Fibroblast of the conjunctiva (primary cell): ENCODE results near the gene SMARCA4.

Experiments used
- DNase-seq: peaks from one replicate; pipeline ENCODE4 v3.0.0-alpha.2; 2010; ENCODE audit warnings: low read depth

The SMARCA4 gene

DNA sequence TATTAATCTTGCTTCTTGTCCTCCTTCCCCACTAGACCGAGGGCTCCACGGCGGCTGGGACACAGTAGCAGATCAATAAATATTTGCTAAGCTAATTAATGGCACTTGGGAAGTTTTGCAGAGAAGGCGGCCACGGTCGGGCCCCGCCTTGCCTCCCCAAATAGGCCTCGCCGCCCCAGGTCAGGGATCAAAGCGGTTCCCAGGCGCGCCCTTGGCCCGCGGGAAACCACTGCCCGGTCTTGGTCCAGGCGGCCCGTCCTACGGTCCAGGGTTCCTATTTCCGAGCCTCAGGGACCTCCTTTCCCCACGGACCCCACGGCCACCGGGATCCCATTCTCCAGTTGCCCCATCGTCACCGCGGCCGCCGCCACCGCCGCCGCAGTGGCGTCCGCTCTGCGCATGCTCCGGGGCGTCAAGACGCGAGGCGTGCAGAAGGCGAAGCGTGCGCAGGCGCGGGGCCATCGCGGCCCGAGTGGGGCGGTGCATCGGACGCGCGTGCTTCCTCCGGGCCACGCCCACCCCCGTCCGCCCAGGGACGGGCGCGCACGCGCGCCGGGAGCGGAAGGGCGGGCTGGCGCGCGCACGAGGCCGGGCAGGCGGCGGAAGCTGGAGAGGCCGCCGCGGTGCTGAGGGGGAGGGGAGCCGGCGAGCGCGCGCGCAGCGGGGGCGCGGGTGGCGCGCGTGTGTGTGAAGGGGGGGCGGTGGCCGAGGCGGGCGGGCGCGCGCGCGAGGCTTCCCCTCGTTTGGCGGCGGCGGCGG lies at the start of gene SMARCA4:
TSS of gene SMARCA4 (plus strand) at position 717 of the 759 bp plus-strand sequence. CDS start 23,122 bp downstream, outside the sequence.
- DNase-seq: peak; percentile 95

GRCh38 chr19:10911579-10912363 lies 49.1 kb upstream of the SMARCA4 start:
- DNase-seq: no peak

GRCh38 chr19:10912619-10913018 lies 48.2 kb upstream of the SMARCA4 start:
- DNase-seq: no peak

- DNase-seq: no peak
Measured at GRCh38 chr19:10913716-10914340, 47.0 kb upstream of the SMARCA4 start.

DNA sequence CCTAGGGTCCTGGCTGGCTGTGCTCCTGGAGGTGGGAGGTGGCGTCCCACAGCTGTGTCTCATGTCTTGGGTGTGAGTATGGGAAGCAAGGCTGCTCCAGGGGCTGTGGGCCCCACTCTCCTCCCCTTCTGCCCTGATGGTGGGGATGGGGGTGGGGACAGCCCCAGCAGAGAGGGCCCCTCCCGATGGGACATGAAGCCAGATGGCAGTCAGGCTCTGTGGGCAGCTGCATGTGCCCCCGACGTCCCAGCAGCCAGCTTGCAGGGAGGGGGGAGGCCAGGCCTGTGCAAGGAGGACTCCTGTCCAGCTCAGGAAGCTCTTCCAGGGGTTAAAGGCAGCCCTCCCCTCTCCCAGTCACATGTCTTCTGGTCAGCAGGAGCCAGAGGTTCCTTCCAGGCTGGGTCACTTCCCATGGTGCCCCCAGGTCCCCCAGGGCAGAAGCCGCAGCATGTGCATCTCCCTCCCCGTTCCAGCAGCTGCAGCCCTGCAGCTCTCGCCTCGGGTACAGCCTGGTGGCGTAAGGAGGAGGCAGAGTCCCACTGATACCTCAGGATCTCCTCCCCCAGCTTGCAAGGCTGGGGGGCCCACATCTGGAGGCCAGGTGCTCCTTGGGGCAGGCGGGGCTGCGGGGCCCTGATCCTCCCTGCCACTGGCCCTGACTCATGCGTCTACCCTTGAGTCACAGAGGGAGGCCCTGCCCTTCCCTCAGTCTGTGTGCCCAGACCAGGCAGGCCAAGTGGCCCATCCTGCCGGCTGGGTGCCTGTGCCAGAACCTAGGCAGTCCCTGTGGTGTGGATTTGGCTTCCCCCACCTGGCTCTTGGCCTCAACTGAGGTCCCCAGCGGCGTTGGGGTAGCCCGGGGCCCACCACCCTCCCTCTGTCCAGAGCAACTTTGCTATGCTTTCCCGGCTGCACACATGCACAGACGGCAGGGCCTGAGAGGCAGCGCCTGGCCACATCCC lies 45.4 kb upstream of the SMARCA4 start:
- DNase-seq: peak; percentile 89

GRCh38 chr19:10916602-10917001 lies 44.2 kb upstream of the SMARCA4 start:
- no peak for DNase-seq

- DNase-seq: no peak
Measured at GRCh38 chr19:10918359-10918758, 42.5 kb upstream of the SMARCA4 start.

DNA sequence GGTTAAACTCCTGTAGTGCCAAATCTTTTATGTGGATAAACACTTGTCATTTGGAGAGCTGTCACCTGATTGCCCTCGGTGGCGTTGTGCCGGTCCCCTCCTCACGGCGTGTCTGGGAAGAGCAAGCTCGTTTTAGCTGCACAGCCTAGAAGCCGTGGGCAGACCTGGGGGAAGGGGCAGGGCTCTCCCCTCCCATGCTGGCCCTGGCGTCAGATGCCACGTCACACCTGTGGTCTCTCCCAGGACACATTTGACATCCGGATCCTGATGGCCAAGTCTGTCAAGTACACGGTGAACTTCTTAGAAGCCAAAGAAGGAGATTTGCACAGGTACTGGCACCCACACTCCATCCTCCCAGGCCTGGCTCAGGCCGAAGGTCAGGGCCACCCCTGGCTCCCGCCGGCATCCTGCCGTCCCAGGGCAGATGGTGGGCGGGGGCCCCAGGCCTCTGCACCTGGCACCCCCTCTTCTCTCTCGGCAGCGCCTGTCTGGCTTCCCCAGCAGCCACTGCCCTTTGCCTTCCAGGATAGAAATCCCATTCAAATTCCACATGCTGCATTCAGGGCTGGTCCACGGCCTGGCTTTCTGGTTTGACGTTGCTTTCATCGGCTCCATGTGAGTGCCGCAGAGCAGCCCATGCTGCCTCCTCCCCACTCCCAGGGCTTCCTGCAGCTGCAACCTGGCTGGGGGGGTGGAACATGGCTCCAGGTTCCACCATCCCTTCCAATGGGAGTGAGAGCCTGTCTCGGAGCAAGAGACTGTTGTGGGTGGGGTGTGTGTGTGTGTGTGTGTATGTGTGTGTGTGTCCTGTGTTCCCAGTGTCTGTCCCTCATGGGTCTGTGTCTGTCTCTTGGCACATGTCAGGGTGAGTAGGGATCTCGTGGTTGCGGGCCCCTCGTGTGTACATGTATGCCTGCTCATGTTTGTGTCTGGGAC lies 41.2 kb upstream of the SMARCA4 start:
- DNase-seq: no peak

DNA sequence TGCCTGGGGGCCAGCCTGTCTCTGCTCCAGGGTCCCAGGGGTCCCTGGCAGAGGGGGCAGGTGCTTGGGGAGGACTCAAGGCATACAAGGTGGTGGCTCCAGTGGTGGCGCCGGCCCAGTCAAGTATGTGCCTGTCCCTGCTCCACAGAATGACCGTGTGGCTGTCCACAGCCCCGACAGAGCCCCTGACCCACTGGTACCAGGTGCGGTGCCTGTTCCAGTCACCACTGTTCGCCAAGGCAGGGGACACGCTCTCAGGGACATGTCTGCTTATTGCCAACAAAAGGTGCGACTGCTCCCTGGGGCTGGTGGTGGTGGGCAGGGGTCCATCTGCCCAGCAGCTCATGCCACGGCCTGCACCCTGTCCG lies 40.6 kb upstream of the SMARCA4 start:
- DNase-seq: no peak

DNA sequence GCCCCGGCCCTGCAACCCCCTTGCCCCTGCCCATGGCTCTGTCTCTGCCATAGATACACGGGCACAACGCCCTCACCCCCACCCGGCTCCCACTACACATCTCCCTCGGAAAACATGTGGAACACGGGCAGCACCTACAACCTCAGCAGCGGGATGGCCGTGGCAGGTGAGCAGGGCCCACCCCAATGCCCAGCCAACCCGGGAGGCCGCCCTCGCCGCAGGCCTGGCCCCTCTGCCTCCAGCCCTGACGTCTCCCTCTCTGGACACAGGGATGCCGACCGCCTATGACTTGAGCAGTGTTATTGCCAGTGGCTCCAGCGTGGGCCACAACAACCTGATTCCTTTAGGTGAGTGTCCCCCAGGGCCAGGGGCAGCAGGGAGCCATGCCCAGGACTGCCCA lies 40.0 kb upstream of the SMARCA4 start:
- no peak for DNase-seq

GRCh38 chr19:10921199-10921909 lies 39.5 kb upstream of the SMARCA4 start:
- DNase-seq: no peak

DNA sequence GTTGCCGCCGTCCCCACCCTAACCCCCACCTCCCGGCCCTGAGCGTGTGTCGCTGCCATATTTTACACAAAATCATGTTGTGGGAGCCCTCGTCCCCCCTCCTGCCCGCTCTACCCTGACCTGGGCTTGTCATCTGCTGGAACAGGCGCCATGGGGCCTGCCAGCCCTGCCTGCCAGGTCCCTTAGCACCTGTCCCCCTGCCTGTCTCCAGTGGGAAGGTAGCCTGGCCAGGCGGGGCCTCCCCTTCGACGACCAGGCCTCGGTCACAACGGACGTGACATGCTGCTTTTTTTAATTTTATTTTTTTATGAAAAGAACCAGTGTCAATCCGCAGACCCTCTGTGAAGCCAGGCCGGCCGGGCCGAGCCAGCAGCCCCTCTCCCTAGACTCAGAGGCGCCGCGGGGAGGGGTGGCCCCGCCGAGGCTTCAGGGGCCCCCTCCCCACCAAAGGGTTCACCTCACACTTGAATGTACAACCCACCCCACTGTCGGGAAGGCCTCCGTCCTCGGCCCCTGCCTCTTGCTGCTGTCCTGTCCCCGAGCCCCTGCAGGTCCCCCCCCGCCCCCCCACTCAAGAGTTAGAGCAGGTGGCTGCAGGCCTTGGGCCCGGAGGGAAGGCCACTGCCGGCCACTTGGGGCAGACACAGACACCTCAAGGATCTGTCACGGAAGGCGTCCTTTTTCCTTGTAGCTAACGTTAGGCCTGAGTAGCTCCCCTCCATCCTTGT lies 38.8 kb upstream of the SMARCA4 start:
- no peak for DNase-seq

DNA sequence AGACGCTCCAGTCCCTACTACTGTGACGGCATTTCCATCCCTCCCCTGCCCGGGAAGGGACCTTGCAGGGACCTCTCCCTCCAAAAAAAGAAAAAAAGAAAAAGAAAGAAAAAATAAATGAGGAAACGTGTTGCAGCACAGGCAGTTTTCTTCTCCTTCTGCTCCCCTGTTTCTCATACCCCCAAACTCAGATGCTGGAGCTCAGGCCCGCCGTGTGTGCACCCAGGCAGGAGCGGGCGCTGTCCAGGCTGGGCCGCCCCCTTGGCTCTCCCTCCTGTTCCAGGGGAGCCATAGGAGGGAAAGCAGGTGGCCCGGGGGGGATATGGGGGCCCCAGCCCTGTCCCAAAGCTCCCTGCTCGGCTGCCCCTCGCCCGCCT lies 38.2 kb upstream of the SMARCA4 start:
- DNase-seq: no peak

GRCh38 chr19:10923260-10924112 lies 37.3 kb upstream of the SMARCA4 start:
- no peak for DNase-seq

DNA sequence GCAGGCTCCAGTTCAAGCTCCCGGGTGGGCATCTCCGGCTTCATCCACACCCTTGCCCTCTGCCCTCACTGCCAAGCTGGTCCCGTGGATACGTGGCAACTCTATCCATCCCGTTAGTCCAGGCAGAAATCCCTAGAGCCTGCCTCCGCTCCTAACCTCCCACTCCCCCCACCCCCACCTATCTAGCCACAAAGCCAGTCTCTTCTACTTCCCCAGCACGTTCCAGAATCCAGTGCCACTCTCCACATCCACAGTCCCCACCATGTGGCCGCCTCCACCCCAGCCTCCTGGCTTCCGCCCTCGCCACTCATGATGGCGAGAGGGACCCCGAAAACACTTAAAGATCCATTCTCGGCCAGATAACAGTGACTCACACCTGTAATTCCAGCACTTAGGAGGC lies 36.2 kb upstream of the SMARCA4 start:
- DNase-seq: no peak

DNA sequence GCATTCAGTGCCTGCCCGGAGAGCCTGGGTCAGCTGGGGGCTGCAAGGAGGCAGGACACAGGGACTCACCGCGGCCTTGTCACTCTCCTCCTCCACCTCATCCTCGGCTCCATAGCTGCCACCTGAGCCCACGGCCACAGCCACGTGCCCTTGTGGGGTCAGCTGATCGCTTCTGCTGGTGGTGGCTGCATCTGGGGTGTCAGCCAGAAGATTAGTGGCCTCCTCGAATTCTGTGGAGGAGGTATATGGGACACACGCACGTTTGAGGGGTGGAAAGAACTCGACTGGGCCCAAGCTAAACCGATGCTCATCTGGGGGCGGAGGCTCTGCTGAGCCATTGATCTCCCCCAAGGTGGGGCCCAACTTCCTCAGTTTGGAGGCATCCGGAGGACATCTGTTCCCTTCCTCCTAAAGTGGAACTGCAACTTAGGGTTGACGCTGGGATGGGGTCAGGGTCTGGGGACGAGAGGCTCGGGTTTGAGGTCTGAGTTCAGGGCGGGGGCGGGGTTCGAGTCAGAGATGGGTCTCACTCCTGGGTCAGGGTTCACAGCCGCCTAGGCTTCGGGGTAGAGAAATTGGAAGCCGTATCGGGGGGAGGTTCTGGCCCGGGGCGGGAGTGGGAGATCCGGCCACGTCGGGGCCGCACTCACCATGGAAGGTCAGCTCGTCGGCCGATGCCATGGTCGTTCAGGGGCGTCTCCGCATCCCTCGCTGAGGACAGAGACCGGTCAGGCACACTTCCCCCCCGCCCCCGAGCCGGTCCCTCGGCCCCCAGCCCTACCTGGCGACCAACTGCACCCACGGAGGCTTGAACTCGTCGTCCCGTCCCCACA lies 32.9 kb upstream of the SMARCA4 start:
- no peak for DNase-seq

DNA sequence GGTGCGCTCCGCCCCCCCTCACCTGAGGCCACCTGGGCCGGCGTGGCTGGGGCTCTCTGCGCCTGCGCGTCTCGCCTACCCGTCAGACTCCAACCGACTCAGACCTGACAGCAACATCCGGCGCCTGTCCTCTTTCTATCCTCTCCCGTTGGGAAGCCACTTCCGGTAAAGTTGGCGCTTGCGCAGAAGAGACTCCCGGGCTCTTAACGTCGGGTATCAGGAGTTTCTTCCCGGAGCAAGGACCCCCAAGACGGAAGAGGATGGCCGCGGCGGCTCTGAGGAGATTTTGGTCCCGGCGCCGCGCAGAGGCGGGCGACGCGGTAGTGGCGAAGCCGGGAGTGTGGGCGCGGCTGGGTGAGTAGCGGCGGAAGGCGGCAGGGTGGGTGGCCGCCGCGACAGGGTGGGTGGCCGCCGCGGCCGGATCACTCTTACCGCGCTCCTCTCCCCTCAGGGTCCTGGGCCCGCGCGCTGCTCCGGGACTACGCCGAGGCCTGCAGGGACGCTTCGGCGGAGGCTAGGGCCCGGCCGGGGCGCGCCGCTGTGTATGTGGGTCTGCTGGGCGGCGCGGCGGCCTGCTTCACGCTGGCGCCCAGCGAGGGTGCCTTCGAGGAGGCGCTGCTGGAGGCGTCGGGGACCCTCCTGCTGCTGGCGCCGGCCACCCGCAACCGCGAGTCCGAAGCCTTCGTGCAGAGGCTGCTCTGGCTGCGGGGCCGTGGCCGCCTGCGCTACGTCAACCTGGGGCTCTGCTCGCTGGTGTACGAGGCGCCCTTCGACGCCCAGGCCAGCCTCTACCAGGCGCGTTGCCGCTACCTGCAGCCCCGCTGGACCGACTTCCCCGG lies 32.0 kb upstream of the SMARCA4 start, which contains the start of the genes TIMM29 and YIPF2:
TSS of gene TIMM29 (plus strand) at position 249 of the 839 bp plus-strand sequence. CDS start at position 261, 12 bp downstream.
TSS of gene YIPF2 (minus strand) at position 77 of the 839 bp plus-strand sequence. CDS start 229 bp downstream, outside the sequence.
- peak; percentile 97 for DNase-seq
